Measurements from ENCODE around the gene B3GAT1. TPM values are rescaled to one million over a fixed set of nuclear protein-coding genes. Genes with fewer than 3 reads are reported as not detected.

The B3GAT1 gene
- total and polyA plus RNA-seq, 2 donors (not counting 1 experiment from before 2014, with no cell fraction given): under 0.01 TPM; not detected in 1

DNA sequence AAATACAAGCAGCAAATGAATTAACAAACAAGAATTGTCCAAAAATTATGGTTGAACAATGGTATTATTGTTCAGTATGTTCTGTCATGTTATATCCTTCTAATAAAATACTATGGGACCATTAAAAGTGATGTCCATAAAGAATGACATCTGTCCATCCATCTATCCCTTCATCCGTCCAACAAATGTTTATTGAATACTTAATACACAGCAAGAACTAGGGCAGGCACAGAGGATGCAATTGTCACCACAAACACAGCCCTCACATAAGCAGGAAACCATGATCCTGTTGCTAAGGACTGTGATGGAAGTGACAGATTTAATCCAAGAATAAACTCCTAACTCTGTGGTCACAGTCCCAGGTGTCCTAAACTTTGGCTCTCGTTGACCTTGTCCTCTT is 20.7 kb upstream of the B3GAT1 start:
- Histone ChIP-seq H3K27me3 (ENCODE audit: control insufficient read depth, insufficient read depth, low read length) (no peaks in the 10 kb centered on the region), H3K4me1 (ENCODE audit: control insufficient read depth, extremely low read depth, insufficient read depth, low read length) (no peaks in the 10 kb centered on the region), H3K27ac (ENCODE audit: insufficient read depth, low read length) (no peak overlapping the region), H3K4me3 (replicated peaks in 1 of 4; ENCODE audit: control extremely low read depth in 1 of 4, insufficient read depth in 1 of 4, low read depth in 3 of 4, low read length in 4 of 4) (no peak overlapping the region), H4K20me1 (ENCODE audit: control insufficient read depth, extremely low read depth, insufficient read depth, low read length) (no peaks in the 10 kb centered on the region), H3K4me2 (ENCODE audit: extremely low read depth, insufficient read depth, low read length) (no peak overlapping the region), H3K36me3 (ENCODE audit: control insufficient read depth, insufficient read depth, low read length) (no peaks in the 10 kb centered on the region), H3K79me2 (ENCODE audit: control insufficient read depth, insufficient read depth, low read length) (no peaks in the 10 kb centered on the region), H3K9ac (ENCODE audit: insufficient read depth, low read length) (no peak overlapping the region), H3K9me3 (ENCODE audit: control insufficient read depth, insufficient read depth, low read depth, low read length) (no peaks in the 10 kb centered on the region), H2AFZ (ENCODE audit: low read length) (no peak overlapping the region)
- no peak for DNase-seq (ENCODE audit: low read depth in 2 of 2)
- TF ChIP-seq EZH2 (IDR thresholded peaks at IDR 0.05; ENCODE audit: low read length, missing control alignments) (no peak), CTCF (conservative IDR thresholded peaks at IDR 0.05 in 1 of 2, IDR thresholded peaks at IDR 0.05 in 1 of 2; ENCODE audit: low read depth in 1 of 2, low read length in 2 of 2) (no peak)

- Histone ChIP-seq H3K4me3 (replicated peaks in 1 of 4; ENCODE audit: control extremely low read depth in 1 of 4, insufficient read depth in 1 of 4, low read depth in 3 of 4, low read length in 4 of 4) (no peak overlapping the region), H3K9ac (ENCODE audit: insufficient read depth, low read length) (no peak overlapping the region), H3K36me3 (ENCODE audit: control insufficient read depth, insufficient read depth, low read length) (no peaks in the 10 kb centered on the region), H3K27ac (ENCODE audit: insufficient read depth, low read length) (no peak overlapping the region), H3K4me1 (ENCODE audit: control insufficient read depth, extremely low read depth, insufficient read depth, low read length) (no peaks in the 10 kb centered on the region), H4K20me1 (ENCODE audit: control insufficient read depth, extremely low read depth, insufficient read depth, low read length) (no peaks in the 10 kb centered on the region), H3K79me2 (ENCODE audit: control insufficient read depth, insufficient read depth, low read length) (no peaks in the 10 kb centered on the region), H3K9me3 (ENCODE audit: control insufficient read depth, insufficient read depth, low read depth, low read length) (no peaks in the 10 kb centered on the region), H3K4me2 (ENCODE audit: extremely low read depth, insufficient read depth, low read length) (no peak overlapping the region), H3K27me3 (ENCODE audit: control insufficient read depth, insufficient read depth, low read length) (no peaks in the 10 kb centered on the region), H2AFZ (ENCODE audit: low read length) (no peak overlapping the region)
- no peak for DNase-seq (ENCODE audit: low read depth in 2 of 2)
- no peak for TF ChIP-seq EZH2 (IDR thresholded peaks at IDR 0.05; ENCODE audit: low read length, missing control alignments)
- TF ChIP-seq CTCF (conservative IDR thresholded peaks at IDR 0.05 in 1 of 2, IDR thresholded peaks at IDR 0.05 in 1 of 2; ENCODE audit: low read depth in 1 of 2, low read length in 2 of 2): no peak
Measured at GRCh38 chr11:134429106-134429505, 17.1 kb upstream of the B3GAT1 start.

DNA sequence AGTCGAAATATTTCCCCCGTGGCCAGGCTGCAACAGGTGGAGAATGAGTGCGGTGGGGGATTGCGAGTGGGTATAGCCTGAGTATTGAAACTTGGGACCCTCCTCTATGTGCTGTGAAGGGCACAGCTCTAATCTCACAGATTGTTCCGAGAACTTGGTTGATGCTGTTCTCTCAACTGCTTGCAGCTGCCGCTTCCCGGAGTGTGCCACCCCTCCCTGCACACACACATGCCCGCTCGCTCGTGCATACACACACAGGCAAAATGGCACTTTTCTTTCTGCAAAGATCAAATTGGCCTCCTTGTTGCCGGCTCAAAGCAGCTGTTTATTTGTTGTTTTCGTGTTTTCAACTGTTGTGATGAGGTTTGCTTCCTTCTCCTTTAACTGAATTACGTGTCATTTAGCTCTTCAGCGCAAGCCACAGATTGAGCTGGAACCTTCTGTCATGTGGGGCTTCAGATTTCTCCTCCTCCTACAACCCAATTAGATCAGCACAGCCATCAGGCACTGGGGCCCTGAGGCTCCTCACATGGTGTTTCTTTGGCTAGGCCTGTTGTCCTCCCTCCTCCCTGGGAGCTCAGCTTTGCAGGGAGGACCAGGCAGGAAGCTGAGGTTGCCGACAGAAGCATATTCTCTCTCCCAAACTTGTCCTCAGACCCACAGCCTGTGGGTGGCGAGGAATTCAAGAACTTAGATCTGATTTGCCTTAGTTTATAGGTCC is 13.9 kb upstream of the B3GAT1 start:
- Histone ChIP-seq H4K20me1 (ENCODE audit: control insufficient read depth, extremely low read depth, insufficient read depth, low read length) (no peaks in the 10 kb centered on the region), H3K9me3 (ENCODE audit: control insufficient read depth, insufficient read depth, low read depth, low read length) (no peaks in the 10 kb centered on the region), H3K4me1 (ENCODE audit: control insufficient read depth, extremely low read depth, insufficient read depth, low read length) (no peaks in the 10 kb centered on the region), H3K79me2 (ENCODE audit: control insufficient read depth, insufficient read depth, low read length) (no peaks in the 10 kb centered on the region), H3K9ac (ENCODE audit: insufficient read depth, low read length) (no peak overlapping the region), H3K36me3 (ENCODE audit: control insufficient read depth, insufficient read depth, low read length) (no peaks in the 10 kb centered on the region), H3K27me3 (ENCODE audit: control insufficient read depth, insufficient read depth, low read length) (no peaks in the 10 kb centered on the region), H3K27ac (ENCODE audit: insufficient read depth, low read length) (no peak overlapping the region), H3K4me3 (replicated peaks in 1 of 4; ENCODE audit: control extremely low read depth in 1 of 4, insufficient read depth in 1 of 4, low read depth in 3 of 4, low read length in 4 of 4) (no peak overlapping the region), H2AFZ (ENCODE audit: low read length) (no peak overlapping the region), H3K4me2 (ENCODE audit: extremely low read depth, insufficient read depth, low read length) (no peak overlapping the region)
- no peak for DNase-seq (ENCODE audit: low read depth in 2 of 2)
- TF ChIP-seq EZH2 (IDR thresholded peaks at IDR 0.05; ENCODE audit: low read length, missing control alignments): no peak
- no peak for TF ChIP-seq CTCF (conservative IDR thresholded peaks at IDR 0.05 in 1 of 2, IDR thresholded peaks at IDR 0.05 in 1 of 2; ENCODE audit: low read depth in 1 of 2, low read length in 2 of 2)

All from fibroblast of lung (primary cell).